Inferior parietal cortex (tissue), 1 donor: Measurements from ENCODE around the gene PHC1.
"Not testable (repeated sequence)": the region's sequence is repeated elsewhere in the genome, so short reads cannot be mapped to it uniquely, and the experiment has no call there.

Experiments
- DNase-seq: peaks from one replicate; pipeline ENCODE4 v3.0.0-alpha.2; 2016; ENCODE audit errors: extremely low spot score

Gene PHC1

DNA sequence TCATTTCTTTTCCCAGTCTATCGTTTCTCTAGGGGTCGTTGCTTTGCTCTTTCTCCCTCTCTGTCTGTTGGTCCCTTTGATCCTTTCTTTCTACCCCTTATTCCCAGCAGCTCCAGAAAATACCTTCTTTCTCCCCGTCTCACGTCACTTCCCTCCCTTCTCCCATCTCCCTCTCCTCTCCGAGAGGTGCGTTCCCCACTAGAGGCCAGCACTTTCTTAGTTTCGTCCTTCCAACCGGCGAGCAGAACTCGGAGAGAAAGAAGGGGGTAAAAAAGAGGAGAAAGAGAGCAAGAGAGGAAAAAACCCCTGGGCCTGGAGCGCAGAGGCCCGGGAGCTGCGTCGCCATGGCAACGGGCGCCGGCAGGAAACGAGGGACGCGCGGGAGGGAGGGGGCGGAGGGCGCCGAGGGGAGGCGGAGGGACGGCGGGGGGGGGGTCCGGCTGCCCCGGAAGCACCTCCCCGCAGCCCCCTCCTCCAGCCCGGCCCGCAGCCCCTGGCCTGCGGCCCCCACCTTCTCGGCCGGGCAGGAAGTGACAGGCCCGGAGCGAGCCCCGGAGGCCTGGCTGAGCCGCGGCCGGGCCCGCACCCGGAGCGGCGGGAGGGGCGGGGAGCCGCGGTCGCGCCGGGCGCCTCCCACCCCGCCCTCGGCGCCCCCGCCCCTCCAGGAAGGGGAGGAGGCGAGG, at the start of gene PHC1:
Gene PHC1 (plus strand): TSS at position 477 of the 683 bp plus-strand sequence. CDS start 3,169 bp downstream, outside the sequence.
- DNase-seq: peak; percentile 73

DNA sequence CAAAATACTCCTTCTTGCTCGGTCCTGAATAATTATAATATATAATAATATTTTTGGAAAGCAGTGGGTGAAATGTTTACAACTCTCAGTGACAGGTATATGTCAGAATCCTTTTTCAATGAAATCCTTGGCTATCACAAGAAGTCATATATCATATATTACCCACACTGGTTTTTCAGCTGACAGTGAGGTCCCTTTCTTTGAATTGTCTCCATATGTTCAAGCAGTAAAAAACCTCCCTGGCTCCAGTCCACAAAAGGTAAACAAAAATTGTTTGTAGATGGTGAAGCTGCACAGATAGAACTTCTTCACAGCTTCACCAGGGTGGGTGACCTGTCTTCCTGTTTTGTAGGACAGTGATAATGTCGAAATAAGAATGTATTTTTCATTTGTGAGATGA, 47.9 kb upstream of the PHC1 start:
- DNase-seq: no peak

DNA sequence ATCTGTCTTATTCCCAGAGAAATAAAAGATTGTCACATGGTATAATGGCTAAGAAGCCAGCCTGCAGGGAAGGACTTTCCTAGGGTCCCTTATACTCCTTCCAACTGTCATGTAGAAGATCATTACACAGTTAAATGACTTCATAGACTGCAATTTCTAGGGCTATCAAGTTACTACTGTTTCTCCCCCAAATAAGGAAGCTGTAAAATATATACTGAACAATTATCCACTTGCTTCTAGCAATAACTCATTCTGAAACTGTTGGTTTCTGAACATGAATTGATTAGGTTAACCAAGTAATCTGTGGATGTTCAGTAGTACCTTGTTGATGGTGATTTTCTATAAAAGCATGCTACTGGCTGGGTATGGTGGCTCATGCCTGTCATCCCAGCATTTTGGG, 47.3 kb upstream of the PHC1 start:
- no peak for DNase-seq

DNA sequence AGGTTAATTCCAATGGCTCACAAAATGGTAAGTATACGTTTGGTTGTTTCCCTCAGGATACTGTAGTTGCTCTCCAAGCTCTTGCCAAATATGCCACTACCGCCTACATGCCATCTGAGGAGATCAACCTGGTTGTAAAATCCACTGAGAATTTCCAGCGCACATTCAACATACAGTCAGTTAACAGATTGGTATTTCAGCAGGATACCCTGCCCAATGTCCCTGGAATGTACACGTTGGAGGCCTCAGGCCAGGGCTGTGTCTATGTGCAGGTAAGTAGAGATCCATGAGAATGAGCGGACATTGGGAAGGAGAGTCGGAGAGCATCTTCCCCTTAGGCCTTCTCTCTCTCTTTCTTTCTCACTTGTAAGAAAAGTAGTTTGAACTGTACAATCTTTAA, 46.5 kb upstream of the PHC1 start:
- DNase-seq: no peak

DNA sequence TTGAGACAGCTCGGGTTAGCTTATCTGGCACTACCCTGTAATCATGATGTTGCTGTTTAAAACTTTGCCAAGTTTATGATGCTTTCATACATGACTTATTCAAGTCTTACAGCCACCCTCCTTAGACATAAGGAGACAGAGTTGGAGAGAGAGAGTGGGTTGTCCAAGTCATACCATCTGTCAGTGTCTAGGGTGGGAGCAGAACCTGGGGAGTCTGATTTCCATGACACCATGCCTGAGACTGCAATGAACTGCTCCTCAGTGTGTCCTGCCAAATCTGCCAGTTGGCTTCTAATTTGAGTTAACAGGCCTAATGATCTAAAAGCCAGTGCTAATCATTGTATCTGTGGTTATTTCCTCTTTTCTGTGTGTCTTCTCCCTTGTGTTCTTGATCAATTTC, 43.7 kb upstream of the PHC1 start:
- no peak for DNase-seq

DNA sequence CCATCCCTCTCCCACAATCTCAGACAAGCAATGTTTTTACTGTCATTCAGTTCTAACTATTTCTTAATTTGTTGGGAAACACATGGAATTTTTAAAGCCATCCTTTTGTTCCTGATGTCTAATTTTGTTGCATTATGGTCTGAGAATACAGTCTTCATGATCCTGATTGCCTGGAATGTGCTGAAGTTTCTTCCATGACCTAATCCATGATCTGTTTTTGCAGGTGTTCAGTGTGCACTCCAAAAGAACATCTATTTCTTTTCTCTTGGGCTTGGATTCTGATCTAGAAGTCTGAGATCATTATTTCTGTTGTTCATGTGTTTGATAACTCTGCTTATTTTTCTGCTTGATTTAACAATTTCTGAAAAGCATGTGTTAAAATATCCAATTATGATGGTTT, 43.2 kb upstream of the PHC1 start:
- no peak for DNase-seq

DNA sequence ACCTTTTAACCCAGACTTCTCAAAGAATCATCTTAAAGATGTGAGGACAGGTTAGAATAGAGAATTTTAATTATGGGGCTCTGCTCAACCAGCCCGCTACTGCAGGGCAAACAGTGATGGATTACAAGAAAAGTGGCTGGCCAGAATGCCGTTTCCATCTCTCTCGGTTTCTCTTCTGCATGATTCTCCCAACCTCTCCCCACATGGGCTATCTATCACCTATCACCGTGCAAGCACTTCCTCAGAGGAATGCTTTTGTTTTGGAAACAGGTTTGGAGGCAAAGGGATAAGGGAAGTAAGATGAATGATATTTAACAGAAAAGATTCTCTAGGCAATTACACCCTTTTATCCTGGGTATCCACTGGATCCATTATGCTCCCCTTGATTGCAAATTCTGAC, 37.4 kb upstream of the PHC1 start:
- no peak for DNase-seq

DNA sequence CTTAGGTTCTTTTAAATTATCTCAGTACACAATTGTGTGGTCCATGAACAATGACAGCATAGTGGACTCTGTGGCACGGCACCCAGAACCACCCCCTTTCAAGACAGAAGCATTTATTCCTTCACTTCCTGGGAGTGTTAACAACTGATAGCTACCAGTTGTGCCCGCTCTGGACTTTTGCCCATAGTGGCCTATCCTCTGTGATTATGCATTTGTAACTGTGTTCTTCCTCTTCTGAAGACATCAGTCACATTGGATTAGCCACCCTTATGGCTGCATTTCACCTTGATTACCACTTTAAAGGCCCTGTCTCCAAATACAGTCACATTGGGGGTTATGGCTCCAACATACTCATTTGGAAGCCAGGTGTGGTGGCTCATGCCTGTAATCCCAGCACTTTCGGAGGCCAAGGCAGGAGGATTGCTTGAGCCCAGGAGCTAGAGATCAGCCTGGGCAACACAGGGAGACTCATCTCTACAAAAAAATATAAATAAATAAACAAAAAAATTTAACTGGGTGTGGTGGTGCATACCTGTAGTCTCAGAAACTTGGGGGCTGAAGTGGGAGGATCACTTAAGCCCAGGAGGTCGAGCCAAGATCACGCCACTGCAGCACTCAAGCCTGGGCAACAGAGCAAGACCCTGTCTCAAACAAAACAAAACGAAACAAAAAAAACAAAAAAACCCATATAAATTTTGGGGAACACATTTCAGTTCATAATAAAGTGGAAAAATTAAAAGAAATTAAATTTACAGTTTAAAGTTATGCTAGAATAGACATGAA, 27.6 kb upstream of the PHC1 start:
- DNase-seq: no peak

DNA sequence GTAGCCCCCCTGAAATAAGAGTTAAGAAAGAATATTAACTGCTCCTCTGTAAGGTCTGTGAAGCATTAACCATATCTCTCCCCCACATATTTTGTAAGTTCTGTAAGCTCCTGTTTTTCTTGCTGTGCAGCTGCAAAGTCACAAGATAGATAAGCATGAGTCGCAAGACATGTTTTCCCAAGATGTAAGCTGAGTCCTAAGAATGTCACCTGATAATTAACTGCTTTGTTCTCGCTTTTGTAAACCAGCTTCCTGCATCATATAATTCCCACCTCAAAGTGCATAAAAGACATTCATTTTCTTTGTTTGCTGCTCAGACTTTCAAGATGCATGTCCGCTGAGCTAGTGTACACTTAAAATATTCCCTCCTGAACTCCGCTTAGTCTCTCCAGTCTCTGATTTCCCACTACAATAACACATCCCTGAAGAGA, 27.0 kb upstream of the PHC1 start:
- no peak for DNase-seq

DNA sequence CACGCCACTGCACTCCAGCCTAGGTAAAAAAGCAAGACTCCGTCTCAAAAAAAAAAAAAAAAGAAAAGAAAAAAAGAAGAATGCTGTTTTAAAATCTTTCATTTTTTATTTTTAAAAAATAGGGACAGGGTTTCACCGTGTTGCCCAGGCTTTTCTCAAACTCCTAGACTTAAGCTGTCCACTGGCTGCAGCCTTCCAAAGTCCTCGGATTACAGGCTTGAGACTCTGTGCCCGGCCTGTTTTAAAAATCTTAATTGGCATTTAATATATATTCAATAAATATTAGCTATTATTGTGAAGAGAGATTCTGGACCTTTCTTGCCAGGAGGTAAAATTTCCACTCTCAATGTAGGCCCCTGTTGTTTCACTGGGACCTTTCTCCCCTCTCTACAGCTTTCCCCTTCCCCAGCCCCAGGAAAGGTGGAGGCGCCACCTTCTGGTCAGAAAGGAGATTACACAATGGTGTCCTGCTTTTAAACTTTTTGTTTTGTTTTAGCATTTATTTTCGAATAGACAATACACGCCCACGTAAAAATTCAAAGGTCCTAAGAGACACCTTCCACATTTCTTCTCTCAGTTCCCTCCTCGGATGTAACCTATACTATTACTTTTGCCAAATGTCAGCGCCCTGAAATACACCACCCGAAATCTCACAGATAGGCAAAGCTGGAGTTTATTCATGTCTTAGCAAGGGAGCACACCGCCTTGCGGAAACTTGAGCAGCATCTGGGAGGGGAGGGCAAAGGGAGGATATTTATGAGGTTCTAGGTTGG, 23.8 kb upstream of the PHC1 start:
- DNase-seq: peak; percentile 77

DNA sequence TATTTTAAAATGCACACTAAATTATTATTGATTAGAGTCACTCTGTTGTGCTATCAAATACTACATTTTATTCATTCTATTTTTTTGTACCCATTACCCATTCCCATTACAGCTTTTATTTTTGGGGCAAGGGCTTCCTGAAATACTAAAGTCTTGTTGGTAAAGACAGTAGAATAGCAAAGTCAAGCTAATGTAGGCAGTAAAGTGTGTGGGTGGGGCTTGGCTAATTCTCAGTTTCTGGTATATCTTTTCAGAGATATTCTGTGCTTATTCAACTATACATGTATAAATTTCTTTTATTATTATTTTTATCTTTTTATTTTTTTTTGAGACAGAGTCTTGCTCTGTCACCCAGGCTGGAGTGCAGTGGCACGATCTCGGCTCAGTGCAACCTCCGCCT, 22.3 kb upstream of the PHC1 start:
- DNase-seq: no peak

DNA sequence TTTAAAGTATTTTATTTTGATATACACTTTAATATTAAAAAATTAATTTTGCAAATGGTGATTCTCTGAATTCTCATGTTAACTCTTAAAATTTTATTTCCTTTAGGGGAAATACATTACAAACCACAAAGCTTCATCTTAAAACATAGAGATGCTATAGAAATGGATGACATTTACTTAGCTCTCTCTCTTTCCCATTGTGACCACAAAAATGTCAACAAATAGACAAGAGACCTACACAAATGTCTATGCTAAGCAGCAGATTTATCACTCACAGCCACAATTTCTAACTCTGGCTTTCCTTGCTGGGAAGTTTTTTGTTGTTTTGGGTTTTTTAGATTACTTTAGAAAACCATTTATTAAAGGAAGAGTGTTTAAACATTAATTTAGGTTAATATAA, 19.9 kb upstream of the PHC1 start:
- no peak for DNase-seq

DNA sequence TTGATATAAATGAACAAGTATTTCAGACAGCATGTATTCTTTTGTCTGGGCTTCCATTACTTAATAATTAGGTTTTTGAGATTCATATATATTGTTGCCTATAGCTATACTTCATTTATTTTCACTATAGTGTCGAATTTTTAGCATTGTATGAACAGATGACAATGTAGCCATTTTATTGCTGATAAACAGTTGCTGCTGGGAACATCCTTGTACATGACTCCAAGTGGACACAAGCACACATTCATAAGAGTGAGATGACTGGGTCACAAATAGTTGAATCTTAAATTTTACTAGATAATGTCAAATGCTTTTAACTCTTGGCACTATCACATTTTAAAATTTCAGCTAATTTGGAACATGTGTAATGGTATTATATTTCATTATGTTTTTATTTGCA, 19.3 kb upstream of the PHC1 start:
- no peak for DNase-seq

DNA sequence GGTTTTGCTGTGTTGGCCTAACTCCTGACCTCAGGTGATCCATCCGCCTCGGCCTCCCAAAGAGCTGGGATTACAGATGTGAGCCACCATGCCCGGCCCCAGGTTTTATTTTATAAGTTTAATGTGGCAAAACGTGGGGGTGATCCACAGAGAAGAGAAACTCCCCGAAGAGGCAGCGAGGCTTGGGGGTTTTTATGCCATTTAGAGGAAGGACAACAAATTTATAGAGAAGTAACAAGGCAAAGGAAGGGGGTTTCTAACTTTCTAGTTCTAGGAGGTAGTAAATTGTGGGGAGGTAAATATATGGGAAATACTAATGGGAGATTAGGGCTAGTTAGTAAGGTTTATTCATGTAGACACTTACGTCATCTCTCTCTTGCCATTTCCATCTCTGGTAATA, 17.2 kb upstream of the PHC1 start:
- DNase-seq: no peak

DNA sequence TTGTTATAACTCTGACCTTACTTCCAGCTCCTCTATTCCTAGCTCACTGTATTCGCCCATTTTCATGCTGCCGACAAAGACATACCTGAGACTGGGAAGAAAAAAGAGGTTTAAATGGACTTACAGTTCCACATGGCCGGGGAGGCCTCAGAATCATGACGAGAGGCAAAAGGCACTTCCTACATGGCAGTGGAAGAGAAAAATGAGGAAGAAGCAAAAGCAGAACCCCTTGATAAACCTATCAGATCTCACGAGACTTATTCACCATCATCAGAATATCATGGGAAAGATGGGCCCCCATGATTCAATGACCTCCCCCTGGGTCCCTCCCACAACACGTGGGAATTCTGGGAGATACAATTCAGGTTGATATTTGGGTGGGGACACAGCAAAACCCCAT, 14.5 kb upstream of the PHC1 start:
- no peak for DNase-seq

DNA sequence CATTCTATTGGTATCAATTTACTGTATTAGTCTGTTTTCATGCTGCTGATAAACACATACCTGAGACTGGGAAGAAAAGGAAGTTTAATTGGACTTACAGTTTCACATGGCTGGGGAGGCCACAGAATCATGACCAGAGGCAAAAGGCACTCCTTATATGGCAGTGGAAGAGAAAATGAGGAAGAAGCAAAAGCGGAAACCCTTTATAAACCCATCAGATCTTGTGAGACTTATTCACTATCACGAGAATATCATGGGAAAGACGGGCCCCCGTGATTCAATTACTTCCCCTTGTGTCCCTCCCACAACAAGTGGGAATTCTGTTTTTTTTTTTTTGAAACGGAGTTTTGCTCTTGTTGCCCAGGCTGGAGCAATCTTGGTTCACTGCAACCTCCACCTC, 11.6 kb upstream of the PHC1 start:
- not testable (repeated sequence) for DNase-seq

DNA sequence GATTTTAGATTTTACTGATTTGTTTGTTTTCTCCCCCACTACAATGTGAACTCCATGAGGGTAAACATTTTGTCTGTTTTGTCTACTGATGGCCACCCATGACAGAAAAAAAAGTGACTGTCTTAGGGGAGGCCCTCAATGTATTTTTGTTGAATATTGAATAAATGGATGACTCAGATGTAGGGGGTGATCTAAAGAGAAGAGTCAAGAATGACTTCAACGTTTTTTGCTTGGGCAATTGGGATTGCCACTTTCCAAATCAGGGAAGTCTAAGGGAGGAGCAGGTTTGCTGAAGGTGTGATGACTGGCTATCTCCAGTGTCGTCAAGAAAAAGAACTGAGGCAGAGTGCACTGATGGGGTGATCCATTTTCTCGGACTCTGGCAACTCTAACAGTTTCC, 10.7 kb upstream of the PHC1 start:
- DNase-seq: no peak

DNA sequence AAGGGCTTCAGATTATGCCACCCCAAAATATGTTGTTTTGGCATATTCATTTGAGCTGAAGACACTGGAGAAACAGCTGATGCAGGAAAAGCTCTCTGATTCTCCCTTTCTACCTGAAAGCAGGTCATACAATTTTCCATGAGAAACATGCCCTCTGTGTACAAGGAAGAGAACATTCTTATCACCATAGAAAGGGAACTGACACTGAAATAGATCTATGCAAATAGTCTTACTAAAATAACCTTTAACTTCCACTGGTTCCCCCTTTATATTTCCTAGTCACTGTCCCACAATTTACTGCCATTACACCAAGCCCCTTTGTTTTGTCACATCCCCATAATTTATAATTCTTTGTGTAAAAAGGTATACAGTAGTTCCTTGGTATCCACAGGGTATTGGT, 9.6 kb upstream of the PHC1 start:
- no peak for DNase-seq

DNA sequence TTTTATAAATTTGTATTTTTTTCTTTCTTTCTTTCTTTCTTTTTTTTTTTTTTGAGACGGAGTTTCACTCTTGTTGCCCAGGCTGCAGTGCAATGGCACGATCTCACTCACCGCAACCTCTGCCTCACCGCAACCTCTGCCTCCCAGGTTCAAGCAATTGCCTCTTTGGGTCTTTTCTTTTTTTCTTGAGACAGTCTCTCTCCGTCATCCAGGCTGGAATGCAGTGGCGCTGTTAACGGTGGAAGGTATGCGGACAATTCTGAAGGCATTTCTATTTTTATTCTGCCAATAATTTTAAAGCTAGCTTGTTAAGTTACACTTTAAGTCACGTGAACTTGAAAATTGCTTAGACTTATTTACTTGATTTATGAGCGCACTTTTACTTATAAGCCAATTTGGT, 8.8 kb upstream of the PHC1 start:
- no peak for DNase-seq

DNA sequence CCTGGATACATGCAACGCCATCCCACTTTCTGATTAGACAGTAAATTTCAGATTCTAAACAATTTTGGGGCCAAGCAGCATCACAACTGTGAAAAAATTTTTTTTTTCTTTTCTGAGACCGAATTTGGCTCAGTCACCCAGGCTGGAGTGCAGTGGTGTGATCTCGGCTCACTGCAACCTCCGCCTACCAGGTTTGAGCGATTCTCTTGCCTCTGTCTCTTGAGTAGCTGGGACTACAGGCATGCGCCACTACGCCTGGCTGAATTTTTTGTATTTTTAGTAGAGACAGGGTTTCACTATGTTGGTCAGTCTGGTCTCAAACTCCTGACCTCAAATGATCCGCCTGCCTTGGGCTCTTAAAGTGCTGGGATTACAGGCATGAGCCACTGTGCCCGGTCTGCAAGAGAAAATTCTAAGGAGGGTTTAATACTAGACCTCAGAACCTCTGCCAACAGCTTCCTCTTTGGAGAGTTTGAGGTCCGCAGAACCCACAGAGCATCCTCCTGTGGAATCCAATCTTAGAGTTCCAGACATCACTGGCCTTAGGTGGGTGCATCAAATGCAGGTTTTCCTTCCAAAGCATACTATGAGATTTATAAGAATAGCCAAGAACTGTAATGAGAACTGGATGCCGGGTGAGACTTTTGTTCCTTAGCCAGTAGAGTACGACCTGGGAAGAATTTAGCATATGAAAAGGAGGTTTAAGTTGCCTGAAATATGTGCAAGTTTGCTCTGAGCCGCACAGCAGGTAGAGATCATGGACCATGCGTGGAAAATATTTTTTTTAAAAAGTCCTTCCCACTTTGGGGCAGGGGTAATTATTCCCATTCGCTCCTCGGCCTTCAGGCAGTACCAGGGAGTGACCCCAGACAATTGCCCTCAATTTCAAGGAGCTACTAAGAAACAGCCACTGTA, 7.8 kb upstream of the PHC1 start:
- no peak for DNase-seq

DNA sequence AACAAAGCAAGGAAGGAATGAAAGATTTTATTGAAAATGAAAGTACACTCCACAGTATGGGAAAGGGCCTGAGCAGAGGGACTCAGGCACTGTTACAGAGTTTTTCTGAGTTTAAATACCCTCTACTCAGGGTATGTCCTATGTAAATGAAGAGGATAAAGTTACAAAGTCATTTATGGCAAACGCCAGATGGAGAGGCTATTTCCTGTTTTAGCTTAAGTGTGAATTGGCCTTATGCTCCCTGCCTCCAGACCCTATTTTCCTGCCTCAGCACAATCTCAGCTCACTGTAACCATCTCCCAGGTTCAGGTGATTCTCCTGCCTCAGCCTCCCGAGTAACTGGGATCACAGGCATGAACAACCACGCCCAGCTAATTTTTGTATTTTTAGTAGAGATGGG, 6.8 kb upstream of the PHC1 start:
- DNase-seq: no peak

DNA sequence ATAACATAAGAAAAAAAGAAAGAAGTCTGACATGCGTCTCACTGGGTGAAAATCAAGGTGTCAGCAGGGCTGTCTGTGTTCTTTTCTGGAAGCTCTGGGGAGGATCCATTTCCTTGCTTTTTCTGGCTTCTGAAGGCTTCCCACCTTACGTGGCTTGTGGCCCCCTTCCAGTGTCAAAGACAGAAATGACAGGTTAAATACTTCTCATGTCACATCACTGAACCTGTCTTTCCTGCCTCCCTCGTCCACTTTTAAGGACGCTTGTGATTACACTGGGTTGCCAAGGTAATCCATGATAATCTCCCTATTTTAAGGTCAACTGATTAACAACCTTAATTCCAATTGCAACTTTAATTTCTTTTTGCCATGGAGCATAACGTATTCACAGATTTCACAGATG, 4.6 kb upstream of the PHC1 start:
- no peak for DNase-seq
